Measurements from ENCODE around the gene SAPCD2. TPM values are rescaled to one million over a fixed set of nuclear protein-coding genes. Genes with fewer than 3 reads are reported as not detected.

The SAPCD2 gene
- total and polyA plus RNA-seq, 9 of the 15 experiments (the other 6 are each of a cell fraction or from before 2014, with no cell fraction given): 3.4 to 91.8 (median 18.8) TPM

- TF ChIP-seq MYC (IDR thresholded peaks at IDR 0.05; ENCODE audit: low read depth, low read length) (0 out of 2 replicates have a peak, but pooled peaks have one; percentile 36), MYC (CRISPR knock-in tag; IDR thresholded peaks at IDR 0.05; ENCODE audit: borderline replicate concordance, low read depth) (no peak), MBD2 (IDR thresholded peaks at IDR 0.05; ENCODE audit: borderline replicate concordance, low read depth) (0 out of 2 replicates have a peak, but pooled peaks have one; percentile 18), NFE2 (IDR thresholded peaks at IDR 0.05; ENCODE audit: low read depth) (peak; percentile 63; the same call in 1 of the 2 replicates), SRF (CRISPR knock-in tag; IDR thresholded peaks at IDR 0.05) (no peak), TEAD1 (CRISPR knock-in tag; IDR thresholded peaks at IDR 0.05) (peak in 1 of 2 experiments; percentile 60; a peak in 1 of 4 replicates), TCF15 (CRISPR knock-in tag; IDR thresholded peaks at IDR 0.05) (no peak), ATF7 (IDR thresholded peaks at IDR 0.05) (peak; percentile 21; the same call in 1 of the 2 replicates), BRD9 (IDR thresholded peaks at IDR 0.05; ENCODE audit: low read depth, partially characterized antibody) (no peak), ZKSCAN1 (IDR thresholded peaks at IDR 0.05; ENCODE audit: low read depth, low read length) (0 out of 2 replicates have a peak, but pooled peaks have one; percentile 26), RBBP5 (IDR thresholded peaks at IDR 0.05; ENCODE audit: borderline replicate concordance, insufficient read depth, low read length, poor library complexity, severe bottlenecking) (peak; percentile 16), ARID2 (IDR thresholded peaks at IDR 0.05) (no peak), FIP1L1 (IDR thresholded peaks at IDR 0.05; ENCODE audit: low read depth, low read length, poor library complexity, severe bottlenecking) (peak; percentile 14), CREB1 (IDR thresholded peaks at IDR 0.05) (peak; percentile 56; the same call in 1 of the 2 replicates), CREB1 (CRISPR knock-in tag; IDR thresholded peaks at IDR 0.05) (no peak), RCOR1 (IDR thresholded peaks at IDR 0.05; ENCODE audit: borderline replicate concordance in 1 of 2, low read depth in 2 of 2, low read length in 2 of 2) (peak in 1 of 2 experiments; percentile 93; a peak in 2 of 4 replicates), CCNT2 (IDR thresholded peaks at IDR 0.05; ENCODE audit: borderline replicate concordance, extremely low read depth, insufficient read length, low read depth, low read length) (peak; percentile 51), NRF1 (conservative IDR thresholded peaks at IDR 0.05 in 1 of 2, IDR thresholded peaks at IDR 0.05 in 1 of 2) (peak; percentile 64 to 73)
- TF ChIP-seq, protein P1, sequence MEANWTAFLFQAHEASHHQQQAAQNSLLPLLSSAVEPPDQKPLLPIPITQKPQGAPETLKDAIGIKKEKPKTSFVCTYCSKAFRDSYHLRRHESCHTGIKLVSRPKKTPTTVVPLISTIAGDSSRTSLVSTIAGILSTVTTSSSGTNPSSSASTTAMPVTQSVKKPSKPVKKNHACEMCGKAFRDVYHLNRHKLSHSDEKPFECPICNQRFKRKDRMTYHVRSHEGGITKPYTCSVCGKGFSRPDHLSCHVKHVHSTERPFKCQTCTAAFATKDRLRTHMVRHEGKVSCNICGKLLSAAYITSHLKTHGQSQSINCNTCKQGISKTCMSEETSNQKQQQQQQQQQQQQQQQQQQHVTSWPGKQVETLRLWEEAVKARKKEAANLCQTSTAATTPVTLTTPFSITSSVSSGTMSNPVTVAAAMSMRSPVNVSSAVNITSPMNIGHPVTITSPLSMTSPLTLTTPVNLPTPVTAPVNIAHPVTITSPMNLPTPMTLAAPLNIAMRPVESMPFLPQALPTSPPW (CRISPR knock-in tag; IDR thresholded peaks at IDR 0.05): peak; percentile 61
Observed at GRCh38 chr9:137021979-137022661, 48.2 kb downstream of the SAPCD2 start (continued).

All from K562 (cell line).